WTC11 (cell line): Measurements from ENCODE around the gene ORAI1. TPM values are rescaled to one million over a fixed set of nuclear protein-coding genes. Genes with fewer than 3 reads are reported as not detected.
"Not testable (repeated sequence)": the region's sequence is repeated elsewhere in the genome, so short reads cannot be mapped to it uniquely, and the experiment has no call there.

Source experiments
- ATAC-seq: fragments of 200-7000 bp; cut with Tn5 transposase; 2 replicates; pipeline ENCODE4 v1.10.0; 2021; ENCODE audit warnings: mild to moderate bottlenecking, moderate library complexity
- CTCF ChIA-PET: fragments of 300-600 bp; sonication (Branson Sonifier 250); formaldehyde crosslinking; loops from one replicate; lab custom pipeline; 2021; ENCODE audit warnings: antibody characterized with exemption; lab: Charles Lee
- POLR2A ChIA-PET: fragments of 350-600 bp; sonication (Branson Sonifier 250); formaldehyde crosslinking; loops from one replicate; lab custom pipeline; 2021; ENCODE audit warnings: antibody characterized with exemption; lab: Charles Lee
- DNase-seq: peaks from one replicate; pipeline ENCODE4 v3.0.0; 2021; ENCODE audit warnings: low spot score
- H3K27ac Mint-ChIP-seq: 2 replicates; pipeline ENCODE4 v1.8.0; 2021; ENCODE audit warnings: mixed read lengths
- H3K27me3 Mint-ChIP-seq: 2 replicates; pipeline ENCODE4 v1.8.0; 2021; ENCODE audit warnings: low read depth, mild to moderate bottlenecking, moderate library complexity, mixed read lengths
- H3K36me3 Mint-ChIP-seq: 2 replicates; pipeline ENCODE4 v1.8.0; 2021; ENCODE audit warnings: mixed read lengths
- H3K4me1 Mint-ChIP-seq: 2 replicates; pipeline ENCODE4 v1.8.0; 2022; ENCODE audit warnings: mixed read lengths
- H3K4me3 Mint-ChIP-seq: 2 replicates; pipeline ENCODE4 v1.8.0; 2021; ENCODE audit warnings: mild to moderate bottlenecking, moderate library complexity, mixed read lengths
- H3K9me3 Mint-ChIP-seq: 2 replicates; pipeline ENCODE4 v1.8.0; 2021; ENCODE audit warnings: mixed read lengths
- ESRRA ChIP-seq: sonication (generic); formaldehyde crosslinking; IDR thresholded peaks from 2 replicates; pipeline ENCODE4 v1.8.1; 2022; ENCODE audit warnings: mild to moderate bottlenecking, missing genetic modification reagents, borderline replicate concordance
- FOXJ3 ChIP-seq: sonication (generic); formaldehyde crosslinking; IDR thresholded peaks from 2 replicates; pipeline ENCODE4 v1.9.0; 2021; ENCODE audit warnings: missing genetic modification reagents, mild to moderate bottlenecking, borderline replicate concordance
- RELA ChIP-seq: sonication (generic); formaldehyde crosslinking; IDR thresholded peaks from 2 replicates; pipeline ENCODE4 v1.8.1; 2022; ENCODE audit warnings: missing genetic modification reagents, mild to moderate bottlenecking, borderline replicate concordance
- TCF7 ChIP-seq: sonication (generic); formaldehyde crosslinking; IDR thresholded peaks from 2 replicates; pipeline ENCODE4 v1.8.0; 2022; ENCODE audit warnings: mild to moderate bottlenecking, low read depth, missing genetic modification reagents, moderate library complexity
- ZNF121 ChIP-seq: sonication (generic); formaldehyde crosslinking; IDR thresholded peaks from 2 replicates; pipeline ENCODE4 v1.8.0; 2023; ENCODE audit warnings: missing genetic modification reagents
- ZNF219 ChIP-seq: sonication (generic); formaldehyde crosslinking; IDR thresholded peaks from 2 replicates; pipeline ENCODE4 v1.8.0; 2023; ENCODE audit warnings: missing genetic modification reagents, mild to moderate bottlenecking, borderline replicate concordance
- ZNF671 ChIP-seq: fragments of 250-450 bp; sonication (Bioruptor Pico); IDR thresholded peaks from 2 replicates; pipeline ENCODE4 v1.8.0; 2021; ENCODE audit warnings: mild to moderate bottlenecking
- total RNA-seq: library from RNA; stranded (reverse); gene quantifications from 3 replicates; pipeline ENCODE4 v1.2.3, GENCODE V29; 2021
- TF ChIP-seq, protein P1 (sequence below): sonication (generic); formaldehyde crosslinking; IDR thresholded peaks from 2 replicates; pipeline ENCODE4 v1.8.1; 2023; ENCODE audit warnings: mild to moderate bottlenecking, missing genetic modification reagents
- TF ChIP-seq, protein P2 (sequence below): sonication (generic); formaldehyde crosslinking; IDR thresholded peaks from 2 replicates; pipeline ENCODE4 v1.8.1; 2022; ENCODE audit warnings: mild to moderate bottlenecking, missing genetic modification reagents, moderate library complexity, borderline replicate concordance
- TF ChIP-seq, protein P3 (sequence below): sonication (generic); formaldehyde crosslinking; conservative IDR thresholded peaks from 2 replicates; pipeline ENCODE4 v1.8.1; 2022; ENCODE audit warnings: mild to moderate bottlenecking, missing genetic modification reagents
- TF ChIP-seq, protein P4 (sequence below): sonication (generic); formaldehyde crosslinking; IDR thresholded peaks from 2 replicates; pipeline ENCODE4 v1.8.0; 2022; ENCODE audit warnings: mild to moderate bottlenecking, missing genetic modification reagents
- TF ChIP-seq, protein P5 (sequence below): sonication (generic); formaldehyde crosslinking; IDR thresholded peaks from 2 replicates; pipeline ENCODE4 v1.8.1; 2022; ENCODE audit warnings: missing genetic modification reagents, borderline replicate concordance
- TF ChIP-seq, protein P6 (sequence below): fragments of 250-450 bp; sonication (Bioruptor Pico); IDR thresholded peaks from 2 replicates; pipeline ENCODE4 v1.9.0; 2021; ENCODE audit warnings: mild to moderate bottlenecking

Gene ORAI1
- total RNA-seq, 1 experiment from 2014 or later: 27.7 TPM

DNA sequence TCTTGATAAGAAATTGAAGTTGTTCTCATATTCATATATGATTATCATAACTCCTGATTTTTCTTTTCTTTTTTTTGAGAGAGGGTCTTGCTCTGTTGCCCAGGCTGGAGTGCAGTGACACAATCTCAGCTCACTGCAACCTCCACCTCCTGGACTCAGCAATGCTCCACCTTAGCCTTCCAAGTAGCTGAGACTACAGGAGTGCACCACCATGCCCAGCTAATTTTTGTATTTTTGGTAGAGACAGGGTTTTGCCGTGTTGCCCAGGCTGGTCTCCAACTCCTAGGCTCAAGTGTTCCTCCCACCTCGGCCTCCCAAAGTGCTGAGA is 43.0 kb upstream of the ORAI1 start:
- Mint-ChIP-seq H3K4me3 (peak overlapping the region; percentile 99), H3K27ac (peak overlapping the region; percentile 97), H3K4me1 (peaks cover 34% of the 10 kb centered on the region)
- H3K27me3 Mint-ChIP-seq, H3K36me3 Mint-ChIP-seq, DNase-seq, ATAC-seq, H3K9me3 Mint-ChIP-seq: not testable (repeated sequence)
- TF ChIP-seq ZNF121: peak; percentile 96
- ChIA-PET CTCF (interaction anchor here (1.0 to 2.0 kb wide), 6 partner anchors 31 to 104 kb away, joined by 3 to 9 read pairs (median 4); partner anchors contain the start of gene ORAI1), POLR2A (interaction anchor here (0.7 to 1.9 kb wide), 10 partner anchors 11 to 89 kb away, joined by 3 to 11 read pairs (median 4); partner anchors contain the start of gene ORAI1)

DNA sequence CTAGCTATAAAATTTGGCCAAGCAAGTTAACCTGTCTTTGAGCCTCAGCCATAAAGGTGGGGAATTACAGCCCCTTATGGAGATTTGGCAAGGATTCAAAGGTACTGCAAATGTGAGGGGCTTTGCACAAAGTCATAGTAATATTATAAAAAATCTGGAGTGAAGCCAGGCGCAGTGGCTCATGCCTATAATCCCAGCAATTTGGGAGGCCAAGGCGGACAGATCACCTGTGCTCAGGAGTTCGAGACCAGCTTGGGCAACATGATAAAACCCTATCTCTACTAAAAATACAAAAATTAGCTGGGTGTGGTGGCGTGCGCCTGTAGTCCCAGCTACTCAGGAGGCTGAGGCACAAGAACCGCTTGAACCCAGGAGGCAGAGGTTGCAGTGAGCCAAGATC is 41.4 kb upstream of the ORAI1 start:
- Mint-ChIP-seq H3K4me1 (peaks cover 34% of the 10 kb centered on the region), H3K27ac (peak overlapping the region; percentile 97; the same call in 1 of the 2 replicates)
- CTCF ChIA-PET: interaction anchor here (1.1 kb wide), 1 partner anchor 32 kb away, joined by 4 read pairs; no protein-coding TSS in a partner anchor
- DNase-seq, ATAC-seq, H3K36me3 Mint-ChIP-seq, H3K9me3 Mint-ChIP-seq, H3K27me3 Mint-ChIP-seq, POLR2A ChIA-PET, H3K4me3 Mint-ChIP-seq: not testable (repeated sequence)

DNA sequence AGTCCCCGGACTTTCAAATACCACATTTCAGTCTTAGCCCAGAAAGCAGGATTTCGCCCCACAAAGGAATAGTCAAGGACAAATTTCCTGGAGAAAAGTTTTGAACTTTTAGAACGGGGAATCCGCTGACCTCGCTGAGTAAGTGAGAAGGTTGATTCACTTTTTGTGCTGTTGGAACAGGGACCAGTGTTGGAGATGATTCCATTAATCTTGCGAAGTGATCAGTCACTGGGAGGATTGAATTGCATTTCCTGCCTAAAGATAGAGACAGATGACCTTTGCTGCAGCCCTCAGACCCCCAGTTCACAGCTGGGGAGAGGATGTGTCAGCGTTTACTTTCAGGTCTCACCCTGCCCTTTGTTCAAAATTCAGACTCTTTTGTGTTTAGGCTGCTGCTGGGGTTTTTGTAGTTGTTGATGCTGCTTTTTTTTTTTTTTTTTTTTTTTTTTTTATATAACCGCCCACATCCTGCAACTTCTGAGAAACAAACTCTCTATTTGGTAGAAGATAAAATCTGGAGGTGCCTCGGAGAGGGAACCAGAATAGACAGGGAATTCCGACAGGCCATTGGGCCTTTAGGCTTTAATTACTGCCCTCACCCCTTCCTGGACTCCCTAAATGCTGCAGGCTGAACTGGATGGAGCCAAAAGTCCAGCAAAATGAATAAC is 35.7 kb upstream of the ORAI1 start:
- TF ChIP-seq TCF7: no peak
- TF ChIP-seq, protein P1, sequence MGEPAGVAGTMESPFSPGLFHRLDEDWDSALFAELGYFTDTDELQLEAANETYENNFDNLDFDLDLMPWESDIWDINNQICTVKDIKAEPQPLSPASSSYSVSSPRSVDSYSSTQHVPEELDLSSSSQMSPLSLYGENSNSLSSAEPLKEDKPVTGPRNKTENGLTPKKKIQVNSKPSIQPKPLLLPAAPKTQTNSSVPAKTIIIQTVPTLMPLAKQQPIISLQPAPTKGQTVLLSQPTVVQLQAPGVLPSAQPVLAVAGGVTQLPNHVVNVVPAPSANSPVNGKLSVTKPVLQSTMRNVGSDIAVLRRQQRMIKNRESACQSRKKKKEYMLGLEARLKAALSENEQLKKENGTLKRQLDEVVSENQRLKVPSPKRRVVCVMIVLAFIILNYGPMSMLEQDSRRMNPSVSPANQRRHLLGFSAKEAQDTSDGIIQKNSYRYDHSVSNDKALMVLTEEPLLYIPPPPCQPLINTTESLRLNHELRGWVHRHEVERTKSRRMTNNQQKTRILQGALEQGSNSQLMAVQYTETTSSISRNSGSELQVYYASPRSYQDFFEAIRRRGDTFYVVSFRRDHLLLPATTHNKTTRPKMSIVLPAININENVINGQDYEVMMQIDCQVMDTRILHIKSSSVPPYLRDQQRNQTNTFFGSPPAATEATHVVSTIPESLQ (CRISPR knock-in tag): no peak
- peak overlapping the region; percentile 47 for H3K4me3 Mint-ChIP-seq
- H3K9me3 Mint-ChIP-seq: no peaks in the 10 kb centered on the region
- no peaks in the 10 kb centered on the region for H3K27me3 Mint-ChIP-seq
- peaks cover 31% of the 10 kb centered on the region for H3K4me1 Mint-ChIP-seq
- ATAC-seq (peak; percentile 48), DNase-seq (no peak)
- POLR2A ChIA-PET: interaction anchor here (1.8 kb wide), 1 partner anchor 13 kb away, joined by 6 read pairs; no protein-coding TSS in a partner anchor
- CTCF ChIA-PET: no interaction called here
- peak overlapping the region; percentile 98 for H3K27ac Mint-ChIP-seq
- peaks cover 7% of the 10 kb centered on the region for H3K36me3 Mint-ChIP-seq

DNA sequence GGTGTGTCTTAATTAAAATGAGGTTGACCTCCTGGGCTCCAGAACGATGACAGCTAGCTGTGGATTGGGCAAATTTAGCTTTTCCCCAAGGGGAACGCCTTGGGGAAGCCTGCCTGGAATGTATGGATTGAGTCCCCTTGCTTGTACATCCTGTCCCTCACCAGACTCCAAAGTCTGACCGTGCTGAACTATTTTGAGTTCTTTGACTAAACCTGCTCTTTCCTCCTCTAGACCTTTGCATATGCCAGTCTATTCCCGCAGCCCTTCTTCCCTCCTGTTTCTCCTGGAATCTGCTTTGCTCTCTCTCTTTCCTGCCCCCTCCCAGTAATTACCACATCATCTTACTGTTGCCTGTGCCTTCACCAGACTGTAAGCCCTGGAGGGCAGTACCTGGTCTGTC is 34.0 kb upstream of the ORAI1 start:
- CTCF ChIA-PET: interaction anchor here (0.9 kb wide), 1 partner anchor 12 kb away, joined by 7 read pairs; no protein-coding TSS in a partner anchor

DNA sequence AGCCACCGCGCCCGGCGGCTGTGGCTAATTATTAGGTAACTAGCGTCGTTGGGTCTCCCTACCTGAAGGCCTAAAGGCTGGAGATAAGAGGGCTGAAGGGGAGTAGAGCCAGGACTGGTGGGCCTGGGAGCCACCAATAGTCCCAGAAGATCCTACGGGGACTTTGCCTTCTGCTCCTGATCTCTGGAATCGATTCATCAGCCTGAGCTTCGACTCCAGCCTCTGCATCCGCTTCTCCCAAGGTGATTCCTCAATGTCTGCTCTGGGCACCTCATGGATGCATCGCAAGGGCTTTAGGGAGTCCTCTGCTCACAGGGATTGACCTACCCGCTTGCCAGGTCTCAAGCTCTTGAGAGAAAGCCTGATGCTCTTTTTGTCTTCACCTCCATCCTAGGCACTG is 30.8 kb upstream of the ORAI1 start:
- DNase-seq (no peak), ATAC-seq (no peak)
- H3K4me3 Mint-ChIP-seq: no peak overlapping the region
- H3K4me1 Mint-ChIP-seq: peaks cover 22% of the 10 kb centered on the region
- H3K27me3 Mint-ChIP-seq: no peaks in the 10 kb centered on the region
- no peaks in the 10 kb centered on the region for H3K9me3 Mint-ChIP-seq
- ChIA-PET POLR2A (no interaction called here), CTCF (interaction anchor here (1.2 to 1.6 kb wide), 2 partner anchors 43 to 73 kb away, joined by 3 to 5 read pairs; partner anchors contain the start of gene MORN3)
- peak overlapping the region; percentile 33; the same call in 1 of the 2 replicates for H3K27ac Mint-ChIP-seq
- H3K36me3 Mint-ChIP-seq: peaks cover 18% of the 10 kb centered on the region
- TF ChIP-seq, protein P2, sequence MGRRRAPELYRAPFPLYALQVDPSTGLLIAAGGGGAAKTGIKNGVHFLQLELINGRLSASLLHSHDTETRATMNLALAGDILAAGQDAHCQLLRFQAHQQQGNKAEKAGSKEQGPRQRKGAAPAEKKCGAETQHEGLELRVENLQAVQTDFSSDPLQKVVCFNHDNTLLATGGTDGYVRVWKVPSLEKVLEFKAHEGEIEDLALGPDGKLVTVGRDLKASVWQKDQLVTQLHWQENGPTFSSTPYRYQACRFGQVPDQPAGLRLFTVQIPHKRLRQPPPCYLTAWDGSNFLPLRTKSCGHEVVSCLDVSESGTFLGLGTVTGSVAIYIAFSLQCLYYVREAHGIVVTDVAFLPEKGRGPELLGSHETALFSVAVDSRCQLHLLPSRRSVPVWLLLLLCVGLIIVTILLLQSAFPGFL (CRISPR knock-in tag): no peak
- TF ChIP-seq, protein P3, sequence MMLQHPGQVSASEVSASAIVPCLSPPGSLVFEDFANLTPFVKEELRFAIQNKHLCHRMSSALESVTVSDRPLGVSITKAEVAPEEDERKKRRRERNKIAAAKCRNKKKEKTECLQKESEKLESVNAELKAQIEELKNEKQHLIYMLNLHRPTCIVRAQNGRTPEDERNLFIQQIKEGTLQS: no peak
- no peak for TF ChIP-seq ZNF219
- no peak for TF ChIP-seq FOXJ3 (CRISPR knock-in tag)
- TF ChIP-seq ESRRA (CRISPR knock-in tag): no peak
- TF ChIP-seq, protein P4, sequence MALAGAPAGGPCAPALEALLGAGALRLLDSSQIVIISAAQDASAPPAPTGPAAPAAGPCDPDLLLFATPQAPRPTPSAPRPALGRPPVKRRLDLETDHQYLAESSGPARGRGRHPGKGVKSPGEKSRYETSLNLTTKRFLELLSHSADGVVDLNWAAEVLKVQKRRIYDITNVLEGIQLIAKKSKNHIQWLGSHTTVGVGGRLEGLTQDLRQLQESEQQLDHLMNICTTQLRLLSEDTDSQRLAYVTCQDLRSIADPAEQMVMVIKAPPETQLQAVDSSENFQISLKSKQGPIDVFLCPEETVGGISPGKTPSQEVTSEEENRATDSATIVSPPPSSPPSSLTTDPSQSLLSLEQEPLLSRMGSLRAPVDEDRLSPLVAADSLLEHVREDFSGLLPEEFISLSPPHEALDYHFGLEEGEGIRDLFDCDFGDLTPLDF: no peak
- TF ChIP-seq ZNF671 (CRISPR knock-in tag): no peak
- TF ChIP-seq, protein P5, sequence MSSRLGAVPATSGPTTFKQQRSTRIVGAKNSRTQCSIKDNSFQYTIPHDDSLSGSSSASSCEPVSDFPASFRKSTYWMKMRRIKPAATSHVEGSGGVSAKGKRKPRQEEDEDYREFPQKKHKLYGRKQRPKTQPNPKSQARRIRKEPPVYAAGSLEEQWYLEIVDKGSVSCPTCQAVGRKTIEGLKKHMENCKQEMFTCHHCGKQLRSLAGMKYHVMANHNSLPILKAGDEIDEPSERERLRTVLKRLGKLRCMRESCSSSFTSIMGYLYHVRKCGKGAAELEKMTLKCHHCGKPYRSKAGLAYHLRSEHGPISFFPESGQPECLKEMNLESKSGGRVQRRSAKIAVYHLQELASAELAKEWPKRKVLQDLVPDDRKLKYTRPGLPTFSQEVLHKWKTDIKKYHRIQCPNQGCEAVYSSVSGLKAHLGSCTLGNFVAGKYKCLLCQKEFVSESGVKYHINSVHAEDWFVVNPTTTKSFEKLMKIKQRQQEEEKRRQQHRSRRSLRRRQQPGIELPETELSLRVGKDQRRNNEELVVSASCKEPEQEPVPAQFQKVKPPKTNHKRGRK (CRISPR knock-in tag): no peak
- TF ChIP-seq RELA (CRISPR knock-in tag): no peak

More for the DNA sequence above, 34.0 kb upstream of the ORAI1 start:
- Mint-ChIP-seq H3K9me3 (no peaks in the 10 kb centered on the region), H3K4me3 (no peak overlapping the region), H3K27ac (peak overlapping the region; percentile 27), H3K27me3 (no peaks in the 10 kb centered on the region), H3K36me3 (peaks cover 14% of the 10 kb centered on the region), H3K4me1 (peaks cover 26% of the 10 kb centered on the region)
- TF ChIP-seq, protein P6, sequence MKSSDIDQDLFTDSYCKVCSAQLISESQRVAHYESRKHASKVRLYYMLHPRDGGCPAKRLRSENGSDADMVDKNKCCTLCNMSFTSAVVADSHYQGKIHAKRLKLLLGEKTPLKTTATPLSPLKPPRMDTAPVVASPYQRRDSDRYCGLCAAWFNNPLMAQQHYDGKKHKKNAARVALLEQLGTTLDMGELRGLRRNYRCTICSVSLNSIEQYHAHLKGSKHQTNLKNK: no peak
- POLR2A ChIA-PET: no interaction called here
- DNase-seq: no peak
- ATAC-seq: no peak
